Measurements from ENCODE around the gene SDF2. TPM values are rescaled to one million over a fixed set of nuclear protein-coding genes. Genes with fewer than 3 reads are reported as not detected.

Gene SDF2
- total and polyA plus RNA-seq, 3 donors from 2014 or later = 59.7 to 65.0 (median 64.6) TPM

GRCh38 chr17:28598799-28599310, 62.9 kb downstream of the SDF2 start, which contains the start of gene SPAG5:
TSS of gene SPAG5 (minus strand) at chr17:28599025. CDS start at chr17:28598946, 79 bp downstream.
- H3K9me3 ChIP-seq = no peaks in the 10 kb centered on the region
- H3K27me3 ChIP-seq = no peaks in the 10 kb centered on the region
- 1% methylated on average over 41 of the region's 44 CpGs; no CpG with 5 or more reads in 1 of the 2 donors for WGBS, 2 donors
- no peaks in the 10 kb centered on the region for H3K36me3 ChIP-seq (ENCODE audit: low read depth, missing control alignments)
- peak; percentile 97 for DNase-seq
- intact Hi-C loops (cut with DNase I; ENCODE audit: low total_unique reads) = no loop called here
- TF ChIP-seq POLR2A (IDR thresholded peaks at IDR 0.05) (peak; percentile 74), CTCF (IDR thresholded peaks at IDR 0.05) (no peak)
- peak within 1 kb of the TSS; percentile 92 to 97 for H3K27ac ChIP-seq
- peak within 1 kb of the TSS; percentile 62 to 75 for H3K4me3 ChIP-seq
- H3K4me1 ChIP-seq = peaks cover 10% of the 10 kb centered on the region

DNA sequence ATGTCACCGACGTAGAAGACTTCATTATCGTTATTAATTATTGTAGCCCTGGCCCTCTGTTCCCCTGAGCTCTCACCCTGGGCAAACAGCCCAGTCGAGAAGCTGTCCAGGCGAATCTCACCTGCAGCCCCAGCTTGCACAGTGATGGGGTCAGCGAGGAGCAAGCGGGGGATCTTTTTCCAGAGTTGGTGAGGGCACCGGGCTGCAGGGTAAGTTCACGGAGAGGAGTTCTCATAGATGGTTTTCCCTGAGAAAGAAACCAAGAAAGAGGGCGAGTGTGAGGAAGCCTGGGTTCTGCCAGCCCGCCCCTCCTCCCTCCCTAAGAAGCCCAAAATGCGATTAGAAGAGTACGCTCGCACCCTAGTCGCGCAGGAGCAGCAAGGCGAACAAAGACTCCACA, 63.3 kb downstream of the SDF2 start:
- H3K36me3 ChIP-seq (ENCODE audit: low read depth, missing control alignments) = no peaks in the 10 kb centered on the region
- H3K9me3 ChIP-seq = no peaks in the 10 kb centered on the region
- TF ChIP-seq POLR2A (IDR thresholded peaks at IDR 0.05) = no peak
- no peak for TF ChIP-seq CTCF (IDR thresholded peaks at IDR 0.05)
- H3K27ac ChIP-seq = peak overlapping the region; percentile 52 to 97
- H3K4me1 ChIP-seq = peaks cover 10% of the 10 kb centered on the region
- H3K27me3 ChIP-seq = no peaks in the 10 kb centered on the region
- intact Hi-C loops (cut with DNase I; ENCODE audit: low total_unique reads) = no loop called here
- H3K4me3 ChIP-seq = peak overlapping the region; percentile 62 to 75
- DNase-seq = no peak
- WGBS, 2 donors = 2 to 4% methylated on average over 12 to 17 of the region's 17 CpGs

Other genes starting within 250 kb of the SDF2 start
- gene SLC13A2, start 188.3 kb downstream of the SDF2 start, total RNA-seq = under 1 TPM; 0.79 to 0.93 TPM
- gene SLC13A2, start 188.3 kb downstream of the SDF2 start, polyA plus RNA-seq (ENCODE audit: insufficient read depth, low read depth, low replicate concordance) = 0.44 TPM
- under 1 TPM; 0.24 to 0.50 TPM for gene FOXN1, start 155.6 kb downstream of the SDF2 start, total RNA-seq
- gene FOXN1, start 155.6 kb downstream of the SDF2 start, polyA plus RNA-seq (ENCODE audit: insufficient read depth, low read depth, low replicate concordance) = 0.69 TPM
- 100 to 1,000 TPM; 175 to 180 TPM for gene UNC119, start 109.3 kb downstream of the SDF2 start, total RNA-seq
- 94.9 TPM for gene UNC119, start 109.3 kb downstream of the SDF2 start, polyA plus RNA-seq (ENCODE audit: insufficient read depth, low read depth, low replicate concordance)
- gene PIGS, start 90.4 kb downstream of the SDF2 start, total RNA-seq = 100 to 1,000 TPM in 1 of 2 donors, 10 to 100 TPM in 1; 92.4 to 124 TPM
- gene PIGS, start 90.4 kb downstream of the SDF2 start, polyA plus RNA-seq (ENCODE audit: insufficient read depth, low read depth, low replicate concordance) = 57.7 TPM
- 10 to 100 TPM; 30.7 to 65.8 TPM for gene ALDOC, start 85.0 kb downstream of the SDF2 start, total RNA-seq
- 29.2 TPM for gene ALDOC, start 85.0 kb downstream of the SDF2 start, polyA plus RNA-seq (ENCODE audit: insufficient read depth, low read depth, low replicate concordance)
- gene SPAG5, start 62.9 kb downstream of the SDF2 start, total RNA-seq = 100 to 1,000 TPM in 1 of 2 donors, 10 to 100 TPM in 1; 79.4 to 116 TPM
- gene SPAG5, start 62.9 kb downstream of the SDF2 start, polyA plus RNA-seq (ENCODE audit: insufficient read depth, low read depth, low replicate concordance) = 232 TPM
- gene RSKR, start 47.7 kb downstream of the SDF2 start, total RNA-seq = 10 to 100 TPM; 38.0 to 41.7 TPM
- gene RSKR, start 47.7 kb downstream of the SDF2 start, polyA plus RNA-seq (ENCODE audit: insufficient read depth, low read depth, low replicate concordance) = 18.1 TPM
- gene BLTP2, start 16.7 kb downstream of the SDF2 start, total RNA-seq = 100 to 1,000 TPM; 128 to 147 TPM
- 84.7 TPM for gene BLTP2, start 16.7 kb downstream of the SDF2 start, polyA plus RNA-seq (ENCODE audit: insufficient read depth, low read depth, low replicate concordance)
- gene SUPT6H, start 299 bp upstream of the SDF2 start, total RNA-seq = 100 to 1,000 TPM; 121 to 129 TPM
- 64.8 TPM for gene SUPT6H, start 299 bp upstream of the SDF2 start, polyA plus RNA-seq (ENCODE audit: insufficient read depth, low read depth, low replicate concordance)
- gene PROCA1, start 50.0 kb upstream of the SDF2 start, total RNA-seq = 100 to 1,000 TPM in 1 of 2 donors, 10 to 100 TPM in 1; 90.2 to 322 TPM
- gene PROCA1, start 50.0 kb upstream of the SDF2 start, polyA plus RNA-seq (ENCODE audit: insufficient read depth, low read depth, low replicate concordance) = 286 TPM
- gene RAB34, start 56.0 kb upstream of the SDF2 start, total RNA-seq = 10 to 100 TPM; 30.4 to 47.3 TPM
- 42.1 TPM for gene RAB34, start 56.0 kb upstream of the SDF2 start, polyA plus RNA-seq (ENCODE audit: insufficient read depth, low read depth, low replicate concordance)
- gene RPL23A, start 58.1 kb upstream of the SDF2 start, total RNA-seq = 100 to 1,000 TPM; 200 to 343 TPM
- 757 TPM for gene RPL23A, start 58.1 kb upstream of the SDF2 start, polyA plus RNA-seq (ENCODE audit: insufficient read depth, low read depth, low replicate concordance)
- 1 to 10 TPM; 4.2 to 8.6 TPM for gene TLCD1, start 64.3 kb upstream of the SDF2 start, total RNA-seq
- 18.0 TPM for gene TLCD1, start 64.3 kb upstream of the SDF2 start, polyA plus RNA-seq (ENCODE audit: insufficient read depth, low read depth, low replicate concordance)
- gene NEK8, start 66.9 kb upstream of the SDF2 start, total RNA-seq = 10 to 100 TPM; 10.1 to 10.7 TPM
- 7.3 TPM for gene NEK8, start 66.9 kb upstream of the SDF2 start, polyA plus RNA-seq (ENCODE audit: insufficient read depth, low read depth, low replicate concordance)
- gene TRAF4, start 82.1 kb upstream of the SDF2 start, total RNA-seq = 10 to 100 TPM; 35.3 to 47.2 TPM
- 33.1 TPM for gene TRAF4, start 82.1 kb upstream of the SDF2 start, polyA plus RNA-seq (ENCODE audit: insufficient read depth, low read depth, low replicate concordance)
- 10 to 100 TPM; 69.6 to 74.5 TPM for gene FAM222B, start 180.9 kb upstream of the SDF2 start, total RNA-seq
- gene FAM222B, start 180.9 kb upstream of the SDF2 start, polyA plus RNA-seq (ENCODE audit: insufficient read depth, low read depth, low replicate concordance) = 84.5 TPM
- 10 to 100 TPM; 61.1 to 75.2 TPM for gene ERAL1, start 193.1 kb upstream of the SDF2 start, total RNA-seq
- 54.8 TPM for gene ERAL1, start 193.1 kb upstream of the SDF2 start, polyA plus RNA-seq (ENCODE audit: insufficient read depth, low read depth, low replicate concordance)
- 10 to 100 TPM; 20.9 to 31.3 TPM for gene FLOT2, start 235.8 kb upstream of the SDF2 start, total RNA-seq
- gene FLOT2, start 235.8 kb upstream of the SDF2 start, polyA plus RNA-seq (ENCODE audit: insufficient read depth, low read depth, low replicate concordance) = 33.2 TPM
- 10 to 100 TPM; 14.9 to 18.6 TPM for gene DHRS13, start 241.2 kb upstream of the SDF2 start, total RNA-seq
- 8.7 TPM for gene DHRS13, start 241.2 kb upstream of the SDF2 start, polyA plus RNA-seq (ENCODE audit: insufficient read depth, low read depth, low replicate concordance)